Suppressor macrophage treated with lipopolysaccharide for 4 hours (primary cell): ENCODE measurements around the gene CDH1.
"Not testable (repeated sequence)": the region's sequence is repeated elsewhere in the genome, so short reads cannot be mapped to it uniquely, and the experiment has no call there.

Experiments
- DNase-seq: peaks from one replicate; pipeline ENCODE4 v3.0.0-alpha.2; 2020

The CDH1 gene

GRCh38 chr16:68737046-68737729 lies at the start of gene CDH1:
Gene CDH1, plus strand, starts transcription at chr16:68737292. Its CDS starts 124 bp downstream, at chr16:68737416.
- DNase-seq, result no peak

- DNase-seq, result no peak
Observed at GRCh38 chr16:68689921-68690320, 47.2 kb upstream of the CDH1 start.

GRCh38 chr16:68695575-68695974 lies 41.5 kb upstream of the CDH1 start:
- DNase-seq, result no peak

- DNase-seq, result no peak
Observed at GRCh38 chr16:68696514-68696913, 40.6 kb upstream of the CDH1 start.

- DNase-seq, result no peak
Observed at GRCh38 chr16:68698091-68698490, 39.0 kb upstream of the CDH1 start.

- peak; percentile 37 for DNase-seq
Observed at GRCh38 chr16:68700120-68700519, 37.0 kb upstream of the CDH1 start.

GRCh38 chr16:68700831-68701230 lies 36.3 kb upstream of the CDH1 start:
- DNase-seq, result no peak

GRCh38 chr16:68704232-68704867 lies 32.7 kb upstream of the CDH1 start:
- peak; percentile 80 for DNase-seq

- DNase-seq, result no peak
Observed at GRCh38 chr16:68707340-68708152, 29.5 kb upstream of the CDH1 start.

- peak; percentile 42 for DNase-seq
Observed at GRCh38 chr16:68710211-68710610, 26.9 kb upstream of the CDH1 start.

- DNase-seq, result peak; percentile 97
Observed at GRCh38 chr16:68711421-68712139, 25.5 kb upstream of the CDH1 start.

- DNase-seq, result no peak
Observed at GRCh38 chr16:68713361-68713760, 23.7 kb upstream of the CDH1 start.

GRCh38 chr16:68715471-68715870 lies 21.6 kb upstream of the CDH1 start:
- DNase-seq, result peak; percentile 30

- not testable (repeated sequence) for DNase-seq
Observed at GRCh38 chr16:68716516-68716915, 20.6 kb upstream of the CDH1 start.

GRCh38 chr16:68717684-68718083 lies 19.4 kb upstream of the CDH1 start:
- DNase-seq, result no peak

GRCh38 chr16:68718590-68718989 lies 18.5 kb upstream of the CDH1 start:
- no peak for DNase-seq

- DNase-seq, result no peak
Observed at GRCh38 chr16:68719993-68720489, 17.1 kb upstream of the CDH1 start.

- DNase-seq, result no peak
Observed at GRCh38 chr16:68722119-68723024, 14.7 kb upstream of the CDH1 start.

- DNase-seq, result no peak
Observed at GRCh38 chr16:68724797-68725196, 12.3 kb upstream of the CDH1 start.

GRCh38 chr16:68728523-68728922 lies 8.6 kb upstream of the CDH1 start:
- DNase-seq, result no peak

GRCh38 chr16:68731637-68732036 lies 5.5 kb upstream of the CDH1 start:
- DNase-seq, result no peak
